T-helper 1 cell (primary cell): ENCODE measurements around the gene CAMKMT.

Experiments used
- DNase-seq, 5 donors: peaks; one replicate each; pipeline ENCODE4 v3.0.0-alpha.2; 2012 to 2020

The CAMKMT gene

DNA sequence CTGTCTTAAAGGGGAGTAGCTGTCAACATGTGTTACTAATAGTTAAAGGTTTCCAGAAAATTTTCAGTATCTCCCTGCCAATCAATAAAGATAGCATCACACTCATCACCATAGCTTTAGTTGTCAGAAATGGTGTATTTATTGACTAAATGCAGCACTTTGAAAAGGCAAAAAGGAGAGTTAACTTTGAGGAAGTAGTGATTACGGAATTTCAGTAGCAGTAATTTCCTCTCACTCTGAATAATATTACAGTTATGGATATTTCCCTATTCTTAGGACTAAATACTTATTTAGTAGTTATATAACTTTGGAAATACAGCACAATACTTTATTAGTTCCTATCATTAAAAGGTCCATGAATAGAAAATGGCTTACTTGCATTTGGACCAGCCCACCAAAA is 250.5 kb downstream of the CAMKMT start:
- no peak for DNase-seq

DNA sequence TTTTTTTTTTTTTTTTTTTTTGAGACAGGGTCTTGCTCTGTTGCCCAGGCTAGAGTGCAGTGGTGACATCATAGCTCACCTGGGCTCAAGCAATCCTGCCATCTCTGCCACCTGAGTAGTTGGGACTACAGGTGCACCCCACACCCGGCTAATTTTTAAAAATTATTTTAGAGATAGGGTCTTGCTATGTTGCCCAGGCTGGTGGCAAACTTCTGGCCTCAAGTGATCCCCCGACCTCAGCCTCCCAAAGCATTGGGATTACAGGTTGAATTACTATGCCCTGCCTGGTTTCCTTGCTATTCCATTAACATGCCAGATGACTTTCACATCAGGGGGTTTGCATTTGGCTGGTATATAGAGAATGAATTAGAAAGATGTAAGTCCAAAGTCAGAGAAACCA is 253.2 kb downstream of the CAMKMT start:
- DNase-seq, result no peak

DNA sequence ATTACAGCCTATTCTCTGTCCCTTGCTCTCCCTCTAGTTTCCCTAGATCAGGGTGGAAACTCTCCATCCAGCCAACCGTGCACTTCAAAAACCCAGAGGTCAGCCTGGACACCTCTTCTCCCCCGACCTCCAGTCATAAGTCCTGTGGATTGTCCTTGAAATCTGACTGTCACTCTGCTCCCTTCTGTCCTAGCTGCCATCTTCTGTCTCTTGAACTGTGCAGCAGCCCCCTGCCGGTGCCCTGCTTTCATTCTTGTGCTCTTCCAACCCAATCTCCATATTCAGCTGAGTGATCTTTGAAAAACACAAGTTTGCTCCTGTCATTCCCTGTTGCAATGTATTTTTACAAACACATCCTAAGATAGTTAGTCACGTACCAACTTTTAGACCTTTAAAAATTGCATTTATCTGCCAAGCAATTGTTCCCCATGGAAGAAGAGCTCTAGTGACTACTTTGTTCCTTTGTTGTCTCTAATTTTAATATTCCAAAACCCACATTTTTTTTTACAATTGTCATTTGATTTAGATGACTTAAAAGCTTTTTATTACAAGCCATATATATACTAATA is 254.3 kb downstream of the CAMKMT start:
- no peak for DNase-seq

GRCh38 chr2:44616667-44617155 is 255.0 kb downstream of the CAMKMT start:
- peak in 1 of 5 donors; percentile 53 for DNase-seq

DNA sequence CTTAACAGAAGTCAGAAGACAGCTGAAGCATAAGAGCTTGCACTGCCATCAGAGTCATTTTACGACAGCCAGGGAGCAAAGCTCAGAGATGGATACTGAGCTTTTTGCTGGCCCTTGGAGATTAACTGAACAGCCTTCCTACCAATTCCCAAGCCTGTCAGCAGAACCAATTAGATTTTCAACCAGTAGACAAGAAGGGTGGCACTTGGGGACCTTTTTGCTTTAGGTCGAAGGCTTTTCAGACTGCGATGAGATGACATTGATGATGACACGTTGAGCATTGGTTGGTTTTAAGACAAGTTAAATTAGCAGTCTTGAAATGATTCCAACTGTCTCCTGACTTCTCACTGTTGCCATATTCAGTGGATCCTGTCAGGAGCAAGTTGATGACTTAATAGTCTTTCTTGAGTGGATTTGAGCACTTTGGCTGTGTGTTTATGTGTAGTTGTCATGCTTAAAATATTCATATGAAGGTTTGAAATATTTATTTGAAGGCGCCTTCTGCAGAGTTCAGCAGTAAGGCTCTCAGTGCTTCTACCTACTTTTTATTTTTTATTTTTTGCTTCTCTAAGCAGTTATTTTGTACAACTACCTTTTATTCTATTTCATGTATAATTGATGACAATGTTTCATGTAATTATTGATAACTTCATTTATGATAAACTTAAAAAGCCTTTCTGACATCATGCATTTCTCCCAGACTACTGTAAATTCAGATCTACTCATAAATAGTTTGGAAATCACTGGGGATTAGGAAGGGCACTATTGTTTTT is 256.7 kb downstream of the CAMKMT start:
- no peak for DNase-seq

DNA sequence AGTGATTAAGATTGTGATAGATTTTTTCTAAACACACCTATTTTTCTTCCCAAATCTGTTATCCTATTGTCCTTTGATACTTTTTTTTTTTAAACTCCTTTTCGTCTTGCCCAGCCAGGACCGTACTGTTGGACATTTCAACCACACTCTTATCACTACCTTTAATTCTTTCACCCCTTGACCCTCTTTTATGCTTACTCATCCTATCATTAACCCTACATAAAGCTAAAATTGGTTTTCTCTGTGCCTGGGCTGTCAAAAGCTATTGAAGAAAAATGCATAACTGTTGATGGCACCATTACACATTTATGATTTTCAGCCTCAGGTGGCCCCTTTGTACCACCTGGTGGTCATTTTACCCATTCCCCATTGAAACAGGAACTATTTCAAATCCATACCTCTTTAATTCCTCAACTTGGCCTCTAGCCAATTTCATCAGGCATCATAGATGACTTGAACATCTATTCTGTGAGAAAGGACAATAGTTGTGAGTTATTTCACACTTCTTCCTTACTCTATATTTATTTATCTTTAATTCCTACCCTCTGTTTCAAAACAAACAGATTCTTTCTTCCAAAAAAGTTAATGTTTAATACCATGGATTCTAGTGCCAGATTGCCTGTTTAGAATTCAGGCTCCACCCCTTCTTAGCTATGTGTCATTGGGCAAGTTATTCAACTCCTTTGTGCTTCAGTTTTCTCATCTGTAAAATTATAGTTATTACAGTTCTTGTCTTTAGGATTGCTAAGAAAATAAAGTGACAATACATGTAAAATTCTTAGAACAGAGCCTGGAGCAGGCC is 258.6 kb downstream of the CAMKMT start:
- DNase-seq, result no peak

GRCh38 chr2:44623622-44624351 is 262.0 kb downstream of the CAMKMT start:
- no peak for DNase-seq

DNA sequence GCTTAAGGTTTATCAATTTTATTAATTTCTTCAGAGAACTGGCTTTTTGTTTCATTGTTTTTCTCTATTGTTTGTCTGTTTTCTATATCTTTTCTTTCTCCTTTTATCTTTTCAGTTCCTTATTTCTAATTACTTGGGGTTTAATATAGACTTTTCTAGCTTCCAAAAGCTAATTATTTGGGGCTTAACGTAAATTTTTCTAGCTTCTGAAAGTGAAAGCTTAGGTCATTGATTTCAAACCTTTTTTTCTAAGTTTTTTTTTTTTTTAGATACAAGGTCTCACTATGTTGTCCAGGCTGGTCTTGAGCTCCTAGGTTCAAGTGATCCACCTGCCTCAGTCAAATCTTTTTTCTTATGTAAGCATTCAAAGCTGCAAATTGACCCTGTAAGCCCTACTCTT is 266.6 kb downstream of the CAMKMT start:
- no peak for DNase-seq

DNA sequence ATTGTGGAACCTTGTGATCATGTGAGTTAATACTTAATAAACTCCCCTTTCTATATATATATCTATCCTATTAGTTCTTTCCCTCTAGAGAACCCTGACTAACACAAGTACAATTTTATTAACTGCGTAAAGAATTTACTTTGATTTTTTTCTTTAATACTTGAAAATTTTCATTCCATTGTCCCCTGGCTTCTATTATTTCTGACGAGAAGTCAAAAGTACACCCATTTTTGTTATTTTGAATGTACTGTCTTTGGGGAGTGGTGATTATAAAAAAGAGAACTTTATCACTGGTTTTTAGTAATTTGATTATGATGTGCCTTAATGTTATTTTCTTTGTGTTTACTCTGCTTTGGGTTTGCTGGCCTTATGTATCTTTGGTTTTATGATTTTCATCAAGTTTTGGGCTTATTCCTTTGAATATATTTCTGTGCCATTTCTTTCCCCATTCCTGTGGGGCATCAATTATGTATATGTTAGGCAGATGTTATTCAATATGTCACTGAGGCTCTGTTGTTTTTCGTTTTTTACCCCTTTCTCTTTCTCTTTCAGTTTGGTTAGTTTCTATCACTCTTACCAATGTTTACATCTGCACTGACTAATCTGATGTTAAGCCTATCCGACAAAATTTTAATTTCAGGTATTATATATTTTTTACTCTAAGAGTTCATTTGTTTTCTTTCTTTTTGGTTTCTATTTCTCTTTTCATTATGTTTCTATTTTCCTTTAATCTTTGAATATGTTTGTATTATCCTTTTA is 271.4 kb downstream of the CAMKMT start:
- no peak for DNase-seq

- DNase-seq, result no peak
Observed at GRCh38 chr2:44635725-44636124, 274.0 kb downstream of the CAMKMT start.

DNA sequence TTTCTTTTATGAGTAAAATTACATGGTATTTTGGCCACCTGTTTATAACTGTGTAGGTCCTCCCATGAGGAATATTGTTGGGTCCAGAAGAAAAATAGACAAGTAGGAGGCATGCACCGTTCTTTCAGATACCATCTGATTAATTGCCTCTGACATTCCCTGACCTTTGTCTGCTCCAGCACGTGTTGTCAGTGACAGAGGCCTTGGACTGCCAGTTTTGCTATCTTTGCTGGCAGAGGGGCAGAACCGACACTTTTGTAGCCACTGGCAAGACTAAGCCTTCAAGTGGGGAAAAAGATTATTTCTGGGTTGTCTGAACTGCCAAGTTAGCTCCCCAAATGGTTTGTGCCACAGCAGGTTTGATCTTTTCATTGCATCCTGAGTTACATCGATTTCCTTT is 276.9 kb downstream of the CAMKMT start:
- DNase-seq, result no peak

- no peak for DNase-seq
Observed at GRCh38 chr2:44639399-44639798, 277.7 kb downstream of the CAMKMT start.

DNA sequence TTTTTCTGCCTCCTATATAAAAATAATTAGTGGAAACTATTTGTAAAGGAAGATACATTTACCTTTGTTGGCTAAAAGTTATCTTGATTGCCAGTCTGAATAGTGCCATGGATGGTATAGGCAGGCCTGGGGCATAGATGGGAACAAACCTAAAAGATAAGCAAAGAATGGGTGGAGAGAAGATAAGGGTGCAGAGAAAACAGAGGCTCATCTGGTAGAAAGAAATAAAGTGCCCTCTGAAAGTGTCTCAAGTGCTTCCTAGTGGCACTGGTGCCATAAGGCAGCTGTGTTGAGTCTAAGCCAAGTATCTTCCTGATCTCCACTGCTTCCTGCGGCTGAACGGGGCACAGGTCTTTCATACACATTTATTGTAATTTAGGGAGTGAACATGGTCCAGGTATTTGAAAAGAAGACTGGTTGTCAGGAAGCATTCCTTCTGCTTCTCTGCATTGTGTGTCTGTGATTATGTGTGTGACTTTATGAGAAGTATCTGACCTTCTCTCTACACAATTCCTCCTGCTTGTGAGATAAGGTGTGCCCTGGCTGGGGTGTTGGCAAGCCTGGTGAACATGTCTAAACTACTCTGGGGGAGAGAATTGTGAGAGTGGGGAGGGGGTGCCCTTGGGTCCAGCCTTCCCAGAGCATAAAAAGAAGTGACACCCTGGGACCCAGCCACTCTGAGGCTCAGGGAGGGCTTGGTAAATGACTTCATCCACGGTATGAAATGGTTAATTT is 280.5 kb downstream of the CAMKMT start:
- DNase-seq, result no peak

- DNase-seq, result no peak
Observed at GRCh38 chr2:44645937-44646336, 284.2 kb downstream of the CAMKMT start.

GRCh38 chr2:44649381-44649780 is 287.6 kb downstream of the CAMKMT start:
- no peak for DNase-seq

DNA sequence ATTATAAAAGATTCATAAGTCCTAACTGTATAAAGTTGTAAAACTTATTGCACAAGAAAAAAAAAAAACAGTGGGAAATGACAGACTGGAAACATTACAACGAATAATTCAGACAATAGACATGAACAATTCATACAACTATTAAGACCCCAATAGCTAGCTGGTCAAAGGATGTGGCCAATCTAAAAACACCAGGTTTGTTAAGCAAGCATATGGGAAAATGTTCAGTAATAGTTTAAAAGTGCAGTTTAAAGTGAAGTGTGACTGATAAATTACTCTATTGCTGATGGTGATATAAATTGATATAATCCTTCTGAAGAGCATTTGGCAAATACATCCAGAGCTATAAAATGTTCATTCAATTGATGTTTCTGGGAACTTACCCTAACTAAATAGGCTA is 289.0 kb downstream of the CAMKMT start:
- DNase-seq, result no peak

DNA sequence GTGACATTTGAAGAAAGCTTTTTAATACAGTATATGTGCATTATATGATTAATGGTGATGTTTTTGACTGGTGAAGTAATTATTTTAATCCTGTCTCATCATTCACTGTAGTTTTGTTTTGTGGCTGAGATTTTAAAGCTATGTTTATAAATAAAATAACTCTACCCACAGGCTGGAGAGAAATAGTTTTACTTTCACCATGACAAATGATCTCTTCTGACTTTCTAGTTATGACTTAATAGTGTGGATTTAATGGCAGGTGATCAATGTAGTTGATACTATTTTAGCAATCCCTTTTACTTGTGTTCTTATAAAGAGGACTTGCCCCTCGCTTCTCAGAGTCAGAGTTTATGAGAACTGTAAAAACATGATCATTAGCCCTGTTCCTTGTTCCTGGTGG is 290.2 kb downstream of the CAMKMT start:
- no peak for DNase-seq

DNA sequence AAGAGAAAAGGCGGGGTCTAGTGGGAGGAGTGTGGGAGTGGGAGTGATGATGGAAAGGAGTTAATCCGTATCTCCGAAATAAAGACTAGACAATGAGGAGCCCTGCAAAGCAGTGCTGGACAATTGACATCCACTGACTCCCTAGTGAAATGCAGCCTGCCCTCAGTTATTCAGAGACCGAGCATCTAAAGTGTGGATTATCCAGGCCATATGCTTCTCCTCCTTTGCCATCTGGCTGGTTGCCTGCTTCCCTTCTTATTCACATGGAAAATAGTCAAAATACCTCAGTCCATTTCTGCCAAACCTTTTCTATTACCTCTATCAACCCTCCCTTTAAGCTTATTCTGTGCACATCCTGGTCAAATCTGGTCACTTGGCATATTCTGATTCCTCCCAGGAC is 291.0 kb downstream of the CAMKMT start:
- no peak for DNase-seq

- no peak for DNase-seq
Observed at GRCh38 chr2:44655401-44655864, 293.7 kb downstream of the CAMKMT start.

DNA sequence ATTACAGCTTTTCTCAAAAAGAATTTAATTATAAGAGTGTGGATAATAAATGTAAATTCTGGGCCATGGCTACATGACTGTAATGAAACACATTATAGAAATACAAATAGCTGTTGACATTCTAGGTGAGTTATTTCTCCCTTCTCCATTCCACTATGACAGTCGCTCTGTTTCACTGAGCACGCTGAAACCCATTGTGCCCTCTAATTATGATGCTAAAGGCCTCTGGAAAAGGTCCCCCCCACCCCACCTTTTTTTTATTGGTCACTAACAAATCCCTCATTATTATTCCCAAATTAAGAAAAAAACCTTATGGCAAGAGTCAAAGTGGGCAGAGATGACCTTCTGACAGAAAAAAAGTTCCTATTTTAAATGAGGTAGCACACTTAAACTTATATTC is 294.7 kb downstream of the CAMKMT start:
- DNase-seq, result no peak

GRCh38 chr2:44663471-44664073 is 301.8 kb downstream of the CAMKMT start:
- no peak for DNase-seq
